Cerebellar nuclear complex (tissue), 1 donor: ENCODE results near the gene RASL10A.
A peak's percentile ranks its signal among the peaks of the same experiment; 100 is the strongest.

ENCODE experiments used
- DNase-seq, 2 experiments: peaks; one replicate each; lab custom pipeline; 2025; lab: John Stamatoyannopoulos, UW

RASL10A gene

DNA sequence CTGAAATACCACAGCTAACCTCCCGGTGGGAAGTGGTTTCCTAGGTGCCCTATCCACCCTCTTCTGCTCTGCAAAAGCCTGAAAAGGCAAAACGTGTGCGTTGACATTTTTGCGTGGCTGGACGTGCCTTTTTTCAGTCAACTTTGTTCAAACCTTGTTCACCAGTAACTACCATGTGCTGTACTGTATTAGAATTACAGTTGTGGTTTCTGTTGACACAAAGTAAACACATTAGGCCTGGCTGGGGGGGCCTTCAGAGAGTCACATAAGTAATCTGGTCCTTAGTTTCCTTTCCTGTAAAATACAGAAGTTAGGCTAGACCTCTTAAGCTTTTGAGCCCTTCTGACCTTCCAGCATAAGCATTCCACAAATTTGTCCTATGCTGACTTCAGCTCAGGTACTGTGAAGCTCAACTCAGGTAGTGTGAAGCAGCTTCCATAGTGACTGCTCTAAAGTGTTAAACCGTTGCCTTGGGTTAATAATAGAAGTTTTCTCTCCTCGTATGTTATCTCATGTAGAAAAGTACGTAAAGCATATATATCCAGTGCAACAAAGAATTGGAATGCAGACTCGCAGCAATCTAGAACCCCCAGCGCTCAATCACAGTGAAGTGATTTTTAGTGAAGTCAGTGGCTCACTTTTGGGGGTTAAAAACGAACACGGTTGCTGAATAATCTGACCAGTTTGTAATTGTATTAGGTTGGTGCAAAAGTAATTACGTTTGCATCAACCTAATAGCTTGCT is 45.6 kb downstream of the RASL10A start:
- no peak for DNase-seq

DNA sequence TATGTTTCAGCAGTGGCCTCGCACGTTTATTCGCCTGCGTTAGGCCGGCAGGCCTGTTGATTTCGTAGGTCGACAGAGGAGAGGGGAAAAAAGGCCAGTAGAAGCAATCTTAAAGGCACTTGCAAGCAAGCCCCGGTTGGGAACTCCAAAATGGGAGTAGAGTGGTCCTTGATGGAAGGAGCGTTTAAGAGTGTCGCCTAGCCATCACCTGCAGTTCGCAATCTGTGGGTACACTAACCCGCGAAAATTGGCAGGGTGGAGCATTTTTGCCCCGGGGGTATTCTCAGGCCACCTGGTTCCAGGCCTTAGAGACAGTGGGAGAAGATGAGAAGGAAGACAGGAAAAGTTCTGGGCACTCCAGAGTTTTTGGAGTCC is 46.3 kb downstream of the RASL10A start:
- no peak for DNase-seq

DNA sequence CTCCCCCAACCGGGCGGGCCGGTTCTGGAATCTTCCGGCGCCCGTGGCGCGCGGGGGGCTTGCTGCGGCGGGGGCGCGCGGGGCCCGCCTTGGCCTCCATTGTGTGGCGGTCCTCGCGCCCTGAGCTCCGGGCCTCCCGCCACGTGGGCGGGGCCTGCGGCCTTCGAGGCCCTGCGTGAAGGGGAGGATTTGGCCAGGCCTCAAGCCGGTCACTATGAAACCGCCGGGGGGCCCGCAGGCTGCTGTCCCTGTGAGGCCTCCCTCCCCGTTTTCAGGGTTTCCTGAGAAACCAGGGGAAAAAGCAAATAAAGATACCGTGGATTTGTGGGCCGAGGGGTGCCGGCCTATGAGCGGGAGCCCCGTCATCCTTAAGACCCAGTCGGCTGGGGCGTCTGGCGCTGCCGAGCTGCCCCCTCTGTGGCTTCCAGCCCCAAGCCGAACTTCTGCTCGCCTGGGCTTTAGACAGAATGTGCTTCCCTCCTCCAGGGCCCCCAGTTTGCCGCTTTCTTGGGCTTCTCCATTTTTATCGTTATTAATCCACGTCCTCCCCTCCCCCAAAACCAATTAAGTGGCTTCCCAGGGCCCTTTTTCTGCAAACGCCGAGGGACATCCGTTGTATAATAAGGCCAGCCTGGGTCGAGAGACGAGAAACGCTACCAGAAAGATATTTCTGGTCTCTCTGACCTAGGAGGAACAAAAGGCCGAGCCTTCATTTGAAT is 46.8 kb downstream of the RASL10A start:
- DNase-seq: peak in 1 of 2 experiments; percentile 3

DNA sequence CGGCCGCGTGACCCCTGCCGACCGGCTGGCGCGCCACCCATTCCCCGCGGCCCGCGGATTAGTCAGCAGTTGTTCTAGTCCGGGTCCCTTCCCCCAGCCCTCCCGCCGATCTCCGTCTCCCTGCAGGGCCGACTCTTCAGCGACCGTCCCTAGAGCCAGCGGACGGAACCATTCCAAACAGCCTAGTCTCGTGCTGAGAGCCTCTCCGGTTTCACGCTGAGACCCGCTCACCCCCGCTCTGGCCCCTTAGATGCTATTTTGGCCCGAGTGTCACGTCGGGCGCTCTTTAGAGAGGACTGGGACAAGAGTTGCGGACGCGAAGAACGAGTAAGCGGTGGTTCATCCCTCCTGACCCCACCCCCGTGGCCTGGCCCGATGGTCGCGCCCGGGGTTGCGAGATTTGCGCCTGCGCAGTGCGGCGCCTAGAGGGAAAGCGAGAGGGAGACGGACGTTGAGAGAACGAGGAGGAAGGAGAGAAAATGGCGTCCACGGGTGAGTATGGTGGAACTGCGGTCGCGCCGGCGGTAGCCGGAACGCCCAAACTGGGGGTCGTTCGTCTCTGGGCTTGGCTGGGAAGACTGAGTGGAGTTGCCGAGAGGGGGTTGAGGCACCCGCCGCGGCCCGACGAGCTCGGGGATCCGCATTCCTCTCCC is 47.5 kb downstream of the RASL10A start, which contains the start of the genes EWSR1 and RHBDD3:
Gene EWSR1 (plus strand): TSS at position 411 of the 653 bp plus-strand sequence. CDS start 69 bp downstream, at position 480.
Gene RHBDD3 (minus strand): TSS at position 124 of the 653 bp plus-strand sequence. CDS start 2,355 bp downstream, outside the sequence.
- DNase-seq: peak in 1 of 2 experiments; percentile 97

DNA sequence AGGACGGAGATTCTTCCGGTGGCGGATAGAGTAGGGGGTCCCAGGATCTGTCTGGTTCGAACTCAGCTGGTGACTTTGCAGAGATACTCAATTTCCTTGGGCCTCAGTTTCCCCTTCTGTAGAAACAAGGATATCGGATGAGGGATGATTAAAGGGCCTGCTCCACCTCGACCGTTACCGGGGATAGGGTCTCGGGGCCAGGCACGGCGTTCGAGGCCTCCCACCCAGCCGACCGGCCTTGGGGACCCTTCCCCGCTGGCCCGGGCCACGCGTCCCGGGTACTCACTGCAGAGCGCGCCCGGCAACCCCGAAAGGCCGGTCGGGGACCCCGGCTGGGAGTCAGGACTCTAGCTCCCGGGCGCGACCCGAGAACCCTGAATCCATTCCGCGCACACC is 48.0 kb downstream of the RASL10A start:
- no peak for DNase-seq

DNA sequence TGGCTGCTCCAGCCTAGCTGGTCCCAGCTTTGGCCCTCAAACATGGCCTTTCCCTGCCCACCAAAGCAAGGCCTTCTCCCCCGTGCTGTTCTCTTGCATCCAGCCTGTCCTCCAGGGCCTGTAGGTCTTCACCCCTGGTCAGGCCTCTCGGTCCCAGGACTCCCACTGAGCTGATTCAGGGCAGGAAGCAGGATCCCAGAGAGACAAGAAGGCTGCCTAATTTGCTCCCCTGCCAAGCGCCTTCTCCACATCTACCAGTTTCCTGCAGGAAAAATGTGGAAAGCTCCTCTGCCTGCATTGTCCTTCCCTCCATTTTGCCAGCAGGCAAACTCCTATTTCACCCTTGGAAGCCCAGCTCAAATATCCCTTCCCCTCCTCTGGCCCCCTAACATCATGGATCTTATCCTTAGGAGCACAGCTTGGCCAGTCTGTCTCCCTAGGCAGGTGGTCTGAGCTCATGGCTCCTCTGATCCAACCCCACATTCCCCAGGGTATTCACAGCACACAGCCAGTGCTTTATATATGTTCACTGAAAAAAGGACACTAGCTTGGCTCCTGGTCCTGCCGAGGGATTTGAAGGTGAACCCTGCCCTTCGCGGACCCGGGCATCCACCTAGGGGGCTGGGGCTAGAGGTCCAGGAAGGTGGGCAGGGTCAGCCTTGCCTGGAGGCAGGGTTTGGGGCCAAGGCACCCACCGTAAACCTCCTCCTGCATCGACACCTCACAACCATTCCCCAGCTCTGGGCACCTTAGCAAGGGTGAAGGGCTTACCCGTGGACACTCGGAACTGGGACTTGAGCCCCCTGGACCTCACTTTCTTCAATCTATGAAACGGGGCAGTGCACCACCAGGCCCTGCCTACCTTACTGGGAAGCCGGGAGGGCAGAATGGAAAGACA is 48.7 kb downstream of the RASL10A start:
- DNase-seq: no peak

DNA sequence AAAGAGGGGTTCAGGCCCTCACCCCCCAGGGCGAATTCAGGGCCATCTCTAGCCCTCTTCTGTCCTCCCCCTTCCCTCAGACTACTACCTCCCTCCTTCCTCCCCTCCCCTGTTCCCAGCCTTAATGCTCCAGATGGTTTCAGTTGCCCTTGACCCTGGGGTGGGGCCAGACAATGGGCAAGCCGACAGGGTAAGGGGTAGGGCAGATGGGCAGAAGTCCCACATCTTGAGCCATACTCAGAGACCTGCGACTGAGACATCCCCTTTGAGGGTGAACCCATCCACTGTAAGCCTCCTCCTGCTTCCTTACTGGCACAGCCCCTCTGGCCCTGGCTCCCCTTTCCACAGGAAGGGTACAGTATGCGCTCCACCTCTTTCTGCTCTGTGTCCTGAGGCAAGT is 49.6 kb downstream of the RASL10A start:
- no peak for DNase-seq

DNA sequence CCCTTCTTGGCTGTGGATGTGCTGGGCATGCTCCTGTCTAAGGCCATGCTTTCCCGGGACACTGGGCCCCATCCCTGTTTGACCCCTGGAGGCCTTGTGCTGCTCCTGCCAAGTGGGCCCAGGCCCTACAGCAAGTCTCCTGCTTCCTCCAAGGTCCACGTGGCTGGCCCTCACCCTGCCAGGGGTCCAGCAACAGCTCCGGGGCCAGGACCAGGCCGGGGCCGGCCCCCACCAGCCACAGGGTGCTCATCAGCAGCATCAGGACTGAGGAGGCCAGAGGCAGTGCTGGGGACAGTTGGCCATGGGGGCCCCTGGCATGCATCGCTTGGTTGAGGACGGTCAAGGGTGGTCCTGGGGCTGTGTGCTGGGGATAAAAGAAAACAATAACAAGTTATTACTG is 50.2 kb downstream of the RASL10A start:
- DNase-seq: no peak

DNA sequence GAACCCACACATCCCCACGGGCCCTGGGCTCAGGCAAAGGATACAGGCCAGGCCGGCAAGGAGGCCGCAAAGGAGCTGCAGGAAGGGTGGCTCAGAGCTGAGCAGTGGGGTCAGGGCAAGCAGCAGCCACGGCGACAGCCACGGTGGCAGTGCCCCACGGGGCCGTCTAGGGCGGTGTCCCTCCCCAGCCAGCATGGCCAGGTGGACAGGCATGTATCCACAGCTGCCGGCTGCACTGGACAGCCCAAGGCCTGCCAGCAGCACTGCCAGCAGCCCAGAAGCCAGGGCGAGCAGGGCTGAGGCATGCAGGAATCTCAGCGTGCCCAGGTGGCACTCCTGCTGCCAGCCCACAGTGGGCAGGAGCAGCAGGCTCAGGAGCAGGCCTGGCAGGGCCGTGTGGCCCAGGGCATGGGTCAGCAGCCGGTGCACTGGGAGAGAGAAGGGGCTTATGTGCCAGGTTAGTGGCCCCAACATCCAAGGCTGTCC is 51.7 kb downstream of the RASL10A start:
- DNase-seq: no peak
